Activated T-cell treated with anti-CD3 and anti-CD28 coated beads for 48 hours (primary cell): Measurements from ENCODE around the gene NACA2.

Experiments
- DNase-seq: peaks from one replicate; pipeline ENCODE4 v3.0.0-alpha.2; 2020; ENCODE audit warnings: low read depth

NACA2 gene

DNA sequence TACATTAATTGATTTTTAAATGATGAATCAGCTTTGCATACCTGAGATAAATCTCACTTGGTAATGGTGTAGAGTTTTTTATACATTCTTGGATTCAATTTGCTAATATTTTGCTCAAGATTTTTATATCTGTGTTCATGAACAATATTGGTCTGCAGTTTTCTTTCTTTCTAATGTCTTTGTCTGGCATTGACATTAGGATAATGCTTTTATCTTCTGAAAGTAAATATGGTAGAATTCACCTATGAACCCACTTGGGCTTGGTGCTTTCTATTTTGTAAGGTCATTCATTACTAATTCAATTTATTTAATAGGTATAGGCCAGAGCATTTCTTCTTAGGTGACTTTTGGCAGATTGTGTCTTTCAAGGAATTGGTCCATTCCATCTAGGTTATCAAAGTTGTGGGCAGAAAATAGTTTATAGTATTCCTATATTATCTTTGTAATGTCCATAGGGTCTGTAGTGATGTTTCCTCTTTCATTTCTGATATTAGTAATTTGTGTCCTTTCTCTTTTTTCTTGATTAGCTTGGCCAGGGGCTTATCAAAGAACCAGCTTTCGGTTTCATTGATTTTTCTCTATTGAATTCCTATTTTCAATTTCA is 45.6 kb downstream of the NACA2 start:
- DNase-seq = no peak

GRCh38 chr17:61543786-61544415 is 47.1 kb downstream of the NACA2 start:
- DNase-seq = no peak

DNA sequence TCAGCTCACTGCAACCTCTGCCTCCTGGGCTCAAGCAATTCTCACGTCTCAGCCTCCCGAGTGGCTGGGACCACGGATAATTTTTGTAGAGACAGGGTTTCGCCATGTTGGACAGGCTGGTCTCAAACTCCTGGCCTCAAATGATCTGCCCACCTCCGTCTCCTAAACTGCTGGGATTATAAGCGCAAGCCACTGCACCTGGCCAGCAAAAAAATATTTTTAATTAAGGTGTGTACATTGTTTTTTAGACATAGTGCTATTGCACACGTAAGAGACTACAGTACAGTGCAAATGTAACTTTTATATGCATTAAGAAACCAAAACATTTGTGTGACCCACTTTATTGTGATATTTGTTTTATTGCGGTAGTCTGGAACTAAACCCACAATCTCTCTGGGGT is 49.0 kb downstream of the NACA2 start:
- DNase-seq = no peak

GRCh38 chr17:61540874-61541273 is 50.1 kb downstream of the NACA2 start:
- DNase-seq = no peak
